Lower leg skin (tissue), 3 donors: ENCODE results near the gene CHIC2.

Experiments used
- CTCF ChIP-seq, 3 donors: fragments of 450-650 bp; IDR thresholded peaks; one replicate each; pipeline ENCODE4 v1.5.1; 2016; ENCODE audit warnings: antibody characterized with exemption in 3 of 3, mild to moderate bottlenecking in 3 of 3, moderate library complexity in 2 of 3
- POLR2A ChIP-seq, 2 donors: fragments of 450-650 bp; IDR thresholded peaks; one replicate each; pipeline ENCODE4 v1.6.1; 2016 to 2017; ENCODE audit warnings: antibody characterized with exemption in 2 of 2, mild to moderate bottlenecking in 1 of 2, moderate library complexity in 1 of 2

- TF ChIP-seq CTCF (IDR thresholded peaks at IDR 0.05) (no peak), POLR2A (IDR thresholded peaks at IDR 0.05) (no peak)
These were observed 29.2 kb upstream of the CHIC2 start for GRCh38 chr4:54093324-54094240.
